Loucy (cell line): ENCODE results near the gene NHLH1.

Experiments
- H2AFZ ChIP-seq: fragments of 200-600 bp; sonication (generic); 2 replicates; pipeline ENCODE4 v1.6.0; 2016; ENCODE audit warnings: antibody characterized with exemption, mild to moderate bottlenecking, low read length, moderate library complexity
- H3F3A ChIP-seq: fragments of 200-600 bp; 2 replicates; pipeline ENCODE4 v1.6.0; 2016; ENCODE audit warnings: antibody characterized with exemption, low read depth, mild to moderate bottlenecking
- H3K27me3 ChIP-seq: fragments of 200-600 bp; sonication (generic); 2 replicates; pipeline ENCODE4 v1.6.1; 2014; ENCODE audit warnings: low read length, mild to moderate bottlenecking; ENCODE audit not compliant: insufficient read depth, poor library complexity, severe bottlenecking
- H3K36me3 ChIP-seq: fragments of 200-600 bp; sonication (generic); 2 replicates; pipeline ENCODE4 v1.6.1; 2016; ENCODE audit warnings: low read length; ENCODE audit not compliant: insufficient read depth
- H3K4me1 ChIP-seq: fragments of 200-600 bp; sonication (generic); 2 replicates; pipeline ENCODE4 v1.5.1; 2014; ENCODE audit warnings: low read length, mild to moderate bottlenecking; ENCODE audit not compliant: insufficient read depth, poor library complexity, severe bottlenecking
- H3K4me2 ChIP-seq: fragments of 200-600 bp; sonication (generic); 2 replicates; pipeline ENCODE4 v1.6.0; 2014; ENCODE audit warnings: antibody characterized with exemption, low read length, low read depth, mild to moderate bottlenecking; ENCODE audit not compliant: poor library complexity, severe bottlenecking
- H3K4me3 ChIP-seq: fragments of 200-600 bp; sonication (generic); 2 replicates; pipeline ENCODE4 v1.5.1; 2014; ENCODE audit warnings: low read length, mild to moderate bottlenecking, mixed read lengths; ENCODE audit not compliant: poor library complexity, severe bottlenecking
- H3K79me2 ChIP-seq: fragments of 200-600 bp; sonication (generic); 2 replicates; pipeline ENCODE4 v1.6.1; 2014; ENCODE audit warnings: low read length; ENCODE audit not compliant: insufficient read depth
- H3K9ac ChIP-seq: fragments of 200-600 bp; sonication (generic); 2 replicates; pipeline ENCODE4 v1.6.0; 2014; ENCODE audit warnings: mild to moderate bottlenecking, low read depth, low read length, moderate library complexity; ENCODE audit not compliant: poor library complexity, severe bottlenecking
- H3K9me2 ChIP-seq: fragments of 200-600 bp; sonication (generic); replicated peaks from 2 replicates; pipeline ENCODE4 v1.6.1; 2016; ENCODE audit warnings: low read depth, low read length, mixed read lengths
- H3K9me3 ChIP-seq: fragments of 200-600 bp; sonication (generic); 2 replicates; pipeline ENCODE4 v1.6.1; 2014; ENCODE audit warnings: mild to moderate bottlenecking, antibody characterized with exemption, low read length, low read depth; ENCODE audit not compliant: insufficient read depth
- H4K20me1 ChIP-seq: fragments of 200-600 bp; sonication (generic); 2 replicates; pipeline ENCODE4 v1.6.0; 2014; ENCODE audit warnings: antibody characterized with exemption, low read length, mild to moderate bottlenecking; ENCODE audit not compliant: insufficient read depth, poor library complexity, severe bottlenecking
- EZH2phosphoT487 ChIP-seq: fragments of 200-600 bp; IDR thresholded peaks from 2 replicates; pipeline ENCODE4 v1.6.1; 2018; ENCODE audit warnings: antibody characterized with exemption, mild to moderate bottlenecking, moderate library complexity, borderline replicate concordance
- TF ChIP-seq, protein P1 (sequence below): fragments of 200-600 bp; sonication (generic); conservative IDR thresholded peaks from 2 replicates; pipeline ENCODE4 v1.5.1; 2014; ENCODE audit warnings: mild to moderate bottlenecking, antibody characterized with exemption, low read length

The NHLH1 gene

DNA sequence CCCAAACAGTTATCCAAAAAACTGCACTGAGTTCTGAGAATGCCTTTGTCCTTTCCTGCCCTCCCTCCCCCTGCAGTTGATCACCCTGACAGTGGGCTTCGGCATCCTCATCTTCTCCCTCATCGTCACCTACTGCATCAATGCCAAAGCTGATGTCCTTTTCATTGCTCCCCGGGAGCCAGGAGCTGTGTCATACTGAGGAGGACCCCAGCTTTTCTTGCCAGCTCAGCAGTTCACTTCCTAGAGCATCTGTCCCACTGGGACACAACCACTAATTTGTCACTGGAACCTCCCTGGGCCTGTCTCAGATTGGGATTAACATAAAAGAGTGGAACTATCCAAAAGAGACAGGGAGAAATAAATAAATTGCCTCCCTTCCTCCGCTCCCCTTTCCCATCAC is 8.8 kb upstream of the NHLH1 start:
- Histone ChIP-seq H3K9me2 (no peaks in the 10 kb centered on the region), H3K36me3 (peaks cover 51% of the 10 kb centered on the region; the same call in 1 of the 2 replicates)

DNA sequence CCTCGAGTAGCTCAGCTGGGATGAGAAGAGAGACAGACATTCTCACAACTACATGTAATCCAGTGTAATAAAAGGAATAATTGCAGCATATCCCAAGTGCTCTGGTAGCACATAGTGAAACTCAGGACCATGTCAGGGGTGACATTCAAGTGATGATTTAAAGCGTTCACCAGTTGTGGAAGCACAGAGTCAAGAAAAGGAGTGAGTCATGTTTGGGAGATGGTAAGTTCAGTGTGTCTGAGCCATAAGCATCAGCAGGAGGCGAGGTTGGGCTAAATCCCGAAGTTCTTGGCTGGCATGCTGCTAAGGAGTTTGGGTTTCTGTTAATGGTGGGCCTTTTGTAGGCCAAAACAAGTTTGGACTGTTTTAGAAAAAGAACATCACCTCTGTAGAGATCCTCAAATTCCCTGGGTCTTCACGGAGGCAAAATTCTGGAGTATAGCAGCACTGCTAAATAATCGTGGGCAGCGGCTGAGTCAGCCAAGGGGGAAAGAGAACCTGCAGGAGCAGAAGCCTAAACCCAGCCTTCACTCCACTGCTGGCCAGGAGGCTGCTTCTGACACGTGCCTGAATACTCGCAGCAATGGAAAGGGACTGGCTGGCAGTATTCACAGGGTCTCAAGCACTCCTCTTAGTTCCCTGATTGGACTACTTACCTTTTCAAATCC is 7.2 kb upstream of the NHLH1 start:
- no peaks in the 10 kb centered on the region for H3K79me2 ChIP-seq
- H3K9ac ChIP-seq: no peak overlapping the region
- no peaks in the 10 kb centered on the region for H3K27me3 ChIP-seq
- peaks cover 35% of the 10 kb centered on the region; the same call in 1 of the 2 replicates for H3K36me3 ChIP-seq
- H3K4me3 ChIP-seq: no peak overlapping the region
- H3K4me1 ChIP-seq: no peaks in the 10 kb centered on the region
- no peaks in the 10 kb centered on the region for H3F3A ChIP-seq
- H2AFZ ChIP-seq: no peak overlapping the region
- no peaks in the 10 kb centered on the region for H3K9me2 ChIP-seq
- H3K9me3 ChIP-seq: no peaks in the 10 kb centered on the region
- H3K4me2 ChIP-seq: no peak overlapping the region
- TF ChIP-seq, protein P1, sequence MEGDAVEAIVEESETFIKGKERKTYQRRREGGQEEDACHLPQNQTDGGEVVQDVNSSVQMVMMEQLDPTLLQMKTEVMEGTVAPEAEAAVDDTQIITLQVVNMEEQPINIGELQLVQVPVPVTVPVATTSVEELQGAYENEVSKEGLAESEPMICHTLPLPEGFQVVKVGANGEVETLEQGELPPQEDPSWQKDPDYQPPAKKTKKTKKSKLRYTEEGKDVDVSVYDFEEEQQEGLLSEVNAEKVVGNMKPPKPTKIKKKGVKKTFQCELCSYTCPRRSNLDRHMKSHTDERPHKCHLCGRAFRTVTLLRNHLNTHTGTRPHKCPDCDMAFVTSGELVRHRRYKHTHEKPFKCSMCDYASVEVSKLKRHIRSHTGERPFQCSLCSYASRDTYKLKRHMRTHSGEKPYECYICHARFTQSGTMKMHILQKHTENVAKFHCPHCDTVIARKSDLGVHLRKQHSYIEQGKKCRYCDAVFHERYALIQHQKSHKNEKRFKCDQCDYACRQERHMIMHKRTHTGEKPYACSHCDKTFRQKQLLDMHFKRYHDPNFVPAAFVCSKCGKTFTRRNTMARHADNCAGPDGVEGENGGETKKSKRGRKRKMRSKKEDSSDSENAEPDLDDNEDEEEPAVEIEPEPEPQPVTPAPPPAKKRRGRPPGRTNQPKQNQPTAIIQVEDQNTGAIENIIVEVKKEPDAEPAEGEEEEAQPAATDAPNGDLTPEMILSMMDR: no peak
- TF ChIP-seq EZH2phosphoT487: no peak
- H4K20me1 ChIP-seq: no peaks in the 10 kb centered on the region

More for the DNA sequence above, 8.8 kb upstream of the NHLH1 start:
- Histone ChIP-seq H4K20me1 (no peaks in the 10 kb centered on the region), H3F3A (no peaks in the 10 kb centered on the region), H3K27me3 (no peaks in the 10 kb centered on the region), H3K9me3 (no peaks in the 10 kb centered on the region), H3K4me3 (no peak overlapping the region), H3K9ac (no peak overlapping the region), H3K4me1 (no peaks in the 10 kb centered on the region), H3K79me2 (no peaks in the 10 kb centered on the region), H2AFZ (no peak overlapping the region), H3K4me2 (no peak overlapping the region)
- TF ChIP-seq, protein P1: no peak
- TF ChIP-seq EZH2phosphoT487: no peak

DNA sequence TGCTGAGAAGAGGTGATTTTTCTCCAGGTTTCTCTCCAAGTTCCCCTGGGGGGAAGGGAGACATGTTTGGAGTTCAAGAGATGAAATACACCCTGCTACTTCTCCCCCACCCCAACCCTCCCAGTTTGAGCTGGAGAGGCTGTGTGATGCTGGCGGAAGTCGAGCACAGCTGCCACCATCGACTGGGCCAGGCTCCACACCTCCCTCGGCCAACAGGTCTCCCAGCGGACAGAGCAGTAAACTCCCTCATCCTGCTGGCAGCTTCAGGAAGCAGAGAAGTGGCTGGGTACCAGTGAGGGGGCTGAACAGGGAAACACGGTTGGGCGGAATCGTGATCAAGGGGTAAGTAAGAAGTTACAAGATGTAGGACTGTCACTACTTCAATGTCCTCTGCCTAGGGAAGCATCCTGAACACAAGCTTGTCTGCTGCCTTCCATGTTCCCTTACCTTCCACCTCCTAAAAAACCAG is 6.6 kb upstream of the NHLH1 start:
- Histone ChIP-seq H3K36me3 (peaks cover 29% of the 10 kb centered on the region; the same call in 1 of the 2 replicates), H3K9ac (no peak overlapping the region), H4K20me1 (no peaks in the 10 kb centered on the region), H3K27me3 (no peaks in the 10 kb centered on the region), H3K79me2 (no peaks in the 10 kb centered on the region), H3K4me2 (no peak overlapping the region), H3F3A (no peaks in the 10 kb centered on the region), H3K9me3 (no peaks in the 10 kb centered on the region), H3K4me1 (no peaks in the 10 kb centered on the region), H2AFZ (no peak overlapping the region), H3K4me3 (no peak overlapping the region), H3K9me2 (no peaks in the 10 kb centered on the region)
- TF ChIP-seq, protein P1: no peak
- no peak for TF ChIP-seq EZH2phosphoT487
